ES-I3 (cell line): ENCODE results near the gene CALN1.
"Not testable (repeated sequence)": the region's sequence is repeated elsewhere in the genome, so short reads cannot be mapped to it uniquely, and the experiment has no call there.

ENCODE experiments used
- H3K36me3 ChIP-seq: 2 replicates; pipeline ENCODE4 v1.6.1; 2013; ENCODE audit warnings: mild to moderate bottlenecking, low read length, control low read depth, moderate library complexity; ENCODE audit not compliant: insufficient read depth
- H3K4me1 ChIP-seq: 2 replicates; pipeline ENCODE4 v1.6.1; 2013; ENCODE audit warnings: mild to moderate bottlenecking, control low read depth, low read length; ENCODE audit not compliant: insufficient read depth
- H3K9ac ChIP-seq: 2 replicates; pipeline ENCODE4 v1.6.1; 2013; ENCODE audit warnings: low read depth, mild to moderate bottlenecking, low read length, moderate library complexity
- H3K9me3 ChIP-seq: 2 replicates; pipeline ENCODE4 v1.6.1; 2013; ENCODE audit warnings: mild to moderate bottlenecking, low read length, moderate library complexity; ENCODE audit not compliant: control insufficient read depth, insufficient read depth

The CALN1 gene

DNA sequence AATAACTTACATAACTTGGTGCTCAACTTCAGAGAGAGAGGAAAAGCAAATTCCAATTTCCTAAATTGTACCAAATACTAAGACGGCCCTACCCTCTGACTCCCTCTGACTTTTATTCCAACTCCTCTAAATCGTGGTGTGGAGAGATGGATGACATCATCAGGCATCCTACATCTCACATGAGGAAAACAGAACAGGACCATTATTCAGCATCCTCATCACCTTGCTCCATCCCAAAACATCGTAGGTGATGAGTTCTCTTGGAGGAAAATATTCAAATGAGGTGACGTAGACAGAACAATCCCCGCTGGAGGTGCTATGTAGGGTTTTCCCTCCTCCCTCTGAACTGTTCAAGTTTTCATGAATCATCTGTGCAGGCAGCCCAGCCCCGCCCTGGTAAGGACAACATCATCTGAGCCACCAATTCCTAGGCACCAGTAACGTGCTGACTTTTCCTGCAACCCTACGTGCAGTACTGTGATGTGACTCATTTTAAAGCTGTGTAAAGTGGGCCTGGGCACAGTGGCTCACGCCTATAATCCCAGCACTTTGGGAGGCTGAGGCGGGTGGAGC, 167.2 kb downstream of the CALN1 start:
- no peaks in the 10 kb centered on the region for H3K9me3 ChIP-seq
- peaks cover 4% of the 10 kb centered on the region; the same call in 1 of the 2 replicates for H3K4me1 ChIP-seq

DNA sequence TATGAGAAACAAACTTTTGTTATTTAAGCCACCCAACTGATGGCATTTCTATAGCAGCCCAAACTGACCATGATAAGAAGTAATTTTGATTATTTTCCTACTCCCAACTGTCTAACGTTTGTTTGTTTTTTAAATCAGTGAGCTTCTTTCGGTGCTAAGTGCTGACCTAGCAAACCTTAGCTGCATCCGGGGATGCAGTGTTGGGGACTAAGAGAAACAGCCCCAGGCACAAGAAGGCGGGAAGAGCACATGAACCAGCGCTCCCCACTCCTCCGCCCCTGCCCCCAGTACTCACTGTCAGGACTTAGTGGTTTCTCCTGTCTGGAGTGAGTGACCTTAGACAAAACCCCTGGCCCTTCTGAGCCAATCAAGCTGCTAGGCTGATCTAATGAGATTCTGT, 168.8 kb downstream of the CALN1 start:
- no peaks in the 10 kb centered on the region for H3K9me3 ChIP-seq

More for the DNA sequence above, 167.2 kb downstream of the CALN1 start:
- Histone ChIP-seq H3K9ac (no peak overlapping the region), H3K36me3 (no peaks in the 10 kb centered on the region)

DNA sequence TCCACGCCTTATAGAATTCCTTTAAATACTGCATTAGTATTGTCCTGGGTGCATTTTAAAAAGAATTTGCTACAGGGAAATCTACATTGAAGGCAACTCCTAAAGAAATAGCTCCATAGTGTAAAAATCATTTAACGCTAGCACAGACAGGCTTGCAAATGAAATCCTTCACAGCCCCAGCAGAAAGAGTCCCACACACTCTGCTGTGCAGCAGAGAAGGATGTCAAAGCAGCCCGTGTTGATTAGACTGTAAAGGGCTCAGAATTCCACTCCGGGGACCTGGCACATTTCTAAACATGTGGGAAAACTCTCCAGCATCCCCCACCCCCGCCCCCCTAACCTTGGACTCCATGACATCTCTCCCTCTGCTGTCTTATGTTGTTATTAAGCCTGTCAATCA, 176.8 kb downstream of the CALN1 start:
- H3K4me1 ChIP-seq = no peaks in the 10 kb centered on the region
- H3K9me3 ChIP-seq = no peaks in the 10 kb centered on the region

More for the DNA sequence above, 168.8 kb downstream of the CALN1 start:
- Histone ChIP-seq H3K9ac (no peak overlapping the region), H3K4me1 (peaks cover 4% of the 10 kb centered on the region; the same call in 1 of the 2 replicates), H3K36me3 (no peaks in the 10 kb centered on the region)

DNA sequence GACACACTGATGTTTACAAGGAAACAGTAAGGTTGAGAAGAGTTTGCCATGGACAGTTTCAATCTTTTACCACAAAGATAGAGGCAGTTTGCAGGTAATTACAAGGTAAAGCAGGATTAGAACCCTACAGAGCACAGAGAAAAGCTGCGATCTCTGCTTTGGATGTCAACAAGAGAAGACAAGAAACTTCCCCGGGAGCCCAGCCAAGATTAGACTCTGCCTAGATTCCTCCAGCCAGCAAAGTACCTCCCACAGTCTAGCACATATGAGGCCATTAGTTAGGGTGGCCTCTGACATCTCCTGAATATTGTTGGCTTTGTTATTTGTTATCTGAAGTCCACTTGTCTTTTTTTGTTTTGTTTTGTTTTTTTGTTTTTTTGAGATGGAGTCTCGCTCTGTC, 178.1 kb downstream of the CALN1 start:
- Histone ChIP-seq H3K9me3 (no peaks in the 10 kb centered on the region), H3K9ac (no peak overlapping the region), H3K4me1 (no peaks in the 10 kb centered on the region), H3K36me3 (no peaks in the 10 kb centered on the region)

More for the DNA sequence above, 176.8 kb downstream of the CALN1 start:
- Histone ChIP-seq H3K36me3 (no peaks in the 10 kb centered on the region), H3K9ac (no peak overlapping the region)

DNA sequence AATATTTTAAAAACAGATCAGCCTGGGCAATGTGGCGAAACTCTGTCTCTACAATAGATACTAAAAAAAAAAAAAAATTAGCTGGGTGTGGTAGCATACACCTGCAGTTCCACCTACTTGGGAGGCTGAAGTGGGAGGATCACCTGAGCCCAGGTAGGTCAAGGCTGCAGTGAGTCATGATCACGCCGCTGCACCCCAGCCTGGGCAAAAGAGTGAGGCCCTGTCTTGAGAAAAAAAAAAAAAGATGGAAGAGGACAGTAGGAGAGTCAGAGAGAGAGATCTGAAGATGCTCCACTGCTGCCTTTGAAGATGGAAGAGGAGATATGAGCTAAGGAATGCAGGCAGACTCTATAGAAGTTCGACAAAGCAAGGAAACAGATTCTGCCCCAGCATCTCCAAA, 181.9 kb downstream of the CALN1 start:
- Histone ChIP-seq H3K4me1 (no peaks in the 10 kb centered on the region), H3K36me3 (no peaks in the 10 kb centered on the region), H3K9ac (no peak overlapping the region), H3K9me3 (no peaks in the 10 kb centered on the region; the same call in 1 of the 2 replicates)

DNA sequence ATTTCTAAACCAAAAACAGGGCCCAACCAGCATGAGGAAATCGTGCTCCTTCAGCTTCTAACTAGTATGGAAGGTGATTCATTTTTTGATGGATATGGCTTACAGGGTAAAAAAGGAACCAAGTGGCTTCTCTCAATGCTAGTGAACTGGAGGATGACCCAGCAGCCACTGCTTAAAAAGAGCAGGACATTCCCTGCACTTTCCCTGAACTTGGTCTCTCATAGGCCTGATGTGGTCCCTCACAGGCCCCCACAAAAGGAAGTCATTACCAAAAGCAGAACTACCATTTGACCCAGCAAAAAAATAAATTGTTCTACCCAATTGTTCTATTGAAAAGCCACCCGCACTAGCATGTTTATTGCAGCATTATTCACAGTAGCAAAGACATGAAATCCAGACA, 188.8 kb downstream of the CALN1 start:
- H3K36me3 ChIP-seq = no peaks in the 10 kb centered on the region
- H3K9me3 ChIP-seq = no peaks in the 10 kb centered on the region; the same call in 1 of the 2 replicates
- no peak overlapping the region for H3K9ac ChIP-seq
- H3K4me1 ChIP-seq = no peaks in the 10 kb centered on the region

DNA sequence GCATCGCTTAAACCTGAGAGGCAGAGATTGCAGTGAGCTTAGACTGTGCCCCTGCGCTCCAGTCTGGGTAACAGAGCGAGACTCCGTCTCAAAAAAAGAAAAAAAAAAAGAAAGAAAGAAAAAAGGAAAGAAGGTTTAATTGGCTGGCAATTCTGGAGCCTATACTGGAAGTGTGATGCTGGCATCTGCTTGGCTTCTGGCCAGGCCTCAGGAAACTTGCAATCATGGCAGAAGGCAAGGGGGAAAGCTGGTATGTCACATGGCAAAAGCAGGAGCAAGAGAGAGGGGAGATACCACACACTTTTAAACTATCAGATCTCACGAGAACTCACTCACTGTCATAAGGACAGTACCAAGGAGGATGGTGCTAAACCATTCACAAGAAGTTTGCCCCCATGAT, 190.0 kb downstream of the CALN1 start:
- Histone ChIP-seq H3K36me3 (no peaks in the 10 kb centered on the region), H3K4me1 (no peaks in the 10 kb centered on the region)

DNA sequence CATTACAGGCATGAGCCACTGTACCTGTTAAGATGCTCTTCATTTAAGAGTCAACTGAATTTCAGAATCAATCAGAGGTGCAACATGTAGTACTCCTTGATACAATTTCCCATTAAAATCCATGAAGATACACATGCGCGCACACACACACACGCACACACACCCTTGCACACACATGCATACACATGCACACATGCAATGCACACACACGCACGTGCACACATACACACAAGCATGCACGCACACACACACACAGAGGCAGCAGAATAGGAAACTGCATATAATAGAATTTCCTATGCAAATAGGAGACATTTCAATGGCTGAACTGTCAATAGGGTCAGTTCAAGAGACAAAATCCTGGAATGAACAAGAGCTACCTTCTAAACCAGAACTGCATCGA, 192.6 kb downstream of the CALN1 start:
- no peaks in the 10 kb centered on the region for H3K9me3 ChIP-seq

More for the DNA sequence above, 190.0 kb downstream of the CALN1 start:
- no peaks in the 10 kb centered on the region; the same call in 1 of the 2 replicates for H3K9me3 ChIP-seq
- no peak overlapping the region for H3K9ac ChIP-seq

DNA sequence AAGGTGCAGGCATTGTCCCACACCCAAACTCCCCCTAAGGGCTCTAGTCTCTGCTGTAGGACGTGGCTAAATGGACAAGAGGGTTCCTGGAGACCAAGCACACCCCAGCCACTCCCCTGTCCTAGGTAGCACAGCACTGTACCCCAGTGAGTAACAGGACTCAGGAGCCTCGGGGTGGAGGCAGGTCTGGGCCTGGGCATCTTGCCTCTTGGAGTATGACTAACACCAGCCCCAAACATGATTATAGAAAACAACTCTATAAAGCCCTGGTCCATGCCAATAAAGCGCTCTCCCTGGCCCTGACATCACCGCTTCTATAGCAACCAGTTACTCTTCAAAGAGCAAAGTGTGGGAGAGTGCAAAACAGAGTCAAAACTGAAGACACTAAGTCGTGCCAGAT, 195.0 kb downstream of the CALN1 start:
- Histone ChIP-seq H3K4me1 (no peaks in the 10 kb centered on the region), H3K9ac (no peak overlapping the region), H3K36me3 (no peaks in the 10 kb centered on the region), H3K9me3 (no peaks in the 10 kb centered on the region)

More for the DNA sequence above, 192.6 kb downstream of the CALN1 start:
- H3K9ac ChIP-seq = no peak overlapping the region
- H3K4me1 ChIP-seq = no peaks in the 10 kb centered on the region
- H3K36me3 ChIP-seq = no peaks in the 10 kb centered on the region

DNA sequence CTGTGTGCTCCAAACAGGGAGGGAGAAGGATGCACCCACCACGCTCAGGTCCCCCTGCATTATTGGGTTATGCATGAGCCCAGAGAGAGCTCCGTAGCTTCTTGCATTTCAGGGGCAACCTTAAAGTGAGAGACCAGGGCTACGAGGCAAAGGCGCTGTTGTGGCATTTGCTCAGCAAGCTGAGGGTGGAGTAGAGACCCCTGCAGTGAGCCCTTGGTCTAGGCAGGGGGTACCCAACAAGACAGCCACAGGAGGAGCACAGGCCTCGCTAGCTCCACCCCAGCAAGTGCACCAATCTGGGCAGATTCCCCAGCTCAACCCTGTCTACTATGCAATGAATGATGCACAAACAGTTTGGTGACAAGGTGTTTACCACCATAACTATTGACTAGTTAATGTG, 198.4 kb downstream of the CALN1 start:
- Histone ChIP-seq H3K9ac (no peak overlapping the region), H3K36me3 (no peaks in the 10 kb centered on the region), H3K4me1 (no peaks in the 10 kb centered on the region; the same call in 1 of the 2 replicates), H3K9me3 (no peaks in the 10 kb centered on the region)

DNA sequence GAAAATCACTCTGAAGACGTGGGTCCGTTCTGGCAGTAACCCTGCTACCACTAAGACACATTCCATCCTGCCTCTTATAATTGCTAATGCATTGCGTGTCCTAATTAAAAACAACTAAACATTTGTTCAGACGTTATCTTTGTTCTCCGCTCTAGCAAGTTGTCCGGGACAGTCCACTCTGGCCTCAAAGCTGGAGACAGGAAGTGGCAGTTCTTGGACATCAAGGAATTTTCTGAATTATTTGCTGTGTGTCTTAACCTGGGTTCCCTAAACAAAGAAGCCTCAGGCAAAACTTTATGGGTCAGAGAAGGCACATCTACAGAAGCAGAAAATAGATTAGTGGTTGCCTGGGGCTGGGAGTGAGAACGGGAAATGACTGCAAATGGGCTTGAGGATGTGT, 199.1 kb downstream of the CALN1 start:
- Histone ChIP-seq H3K9me3 (no peaks in the 10 kb centered on the region), H3K36me3 (no peaks in the 10 kb centered on the region), H3K9ac (no peak overlapping the region), H3K4me1 (no peaks in the 10 kb centered on the region; the same call in 1 of the 2 replicates)

DNA sequence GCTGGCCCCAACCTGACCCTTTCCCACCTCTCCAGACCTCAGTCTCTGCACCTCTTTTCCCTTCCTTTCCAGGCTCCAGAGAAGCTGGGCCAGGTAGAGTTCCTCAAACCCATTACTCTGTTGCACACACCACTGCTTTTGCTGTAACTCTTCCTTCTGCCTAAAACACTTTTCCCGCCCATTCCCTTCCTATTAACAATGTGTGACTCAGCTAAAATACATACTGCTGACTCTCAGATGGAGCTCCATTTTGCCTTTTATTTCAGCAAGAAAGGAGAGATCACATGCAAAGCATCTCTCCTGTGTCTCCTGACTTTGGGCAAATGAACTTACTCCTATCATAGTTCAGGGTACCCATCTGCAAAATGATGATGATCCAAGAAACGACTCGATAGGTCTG, 201.0 kb downstream of the CALN1 start:
- Histone ChIP-seq H3K36me3 (no peaks in the 10 kb centered on the region), H3K9ac (no peak overlapping the region), H3K4me1 (no peaks in the 10 kb centered on the region; the same call in 1 of the 2 replicates), H3K9me3 (no peaks in the 10 kb centered on the region)

DNA sequence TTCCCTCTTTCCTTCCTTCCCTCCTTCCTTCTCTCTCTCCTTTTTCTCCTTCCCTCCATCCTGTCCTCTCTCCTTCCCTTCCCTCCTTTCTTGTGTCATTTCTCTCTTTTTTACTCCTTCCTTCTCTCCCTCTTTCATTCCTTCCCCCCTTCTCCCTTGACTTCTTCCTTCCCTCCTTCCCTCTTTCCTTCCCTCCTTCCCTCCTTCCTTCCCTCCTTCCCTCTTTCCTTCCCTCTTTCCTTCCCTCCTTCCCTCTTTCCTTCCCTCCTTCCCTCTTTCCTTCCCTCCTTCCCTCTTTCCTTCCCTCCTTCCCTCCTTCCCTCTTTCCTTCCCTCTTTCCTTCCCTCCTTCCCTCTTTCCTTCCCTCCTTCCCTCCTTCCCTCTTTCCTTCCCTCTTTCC, 203.1 kb downstream of the CALN1 start:
- not testable (repeated sequence) for H3K9me3 ChIP-seq, H3K36me3 ChIP-seq, H3K4me1 ChIP-seq, H3K9ac ChIP-seq

DNA sequence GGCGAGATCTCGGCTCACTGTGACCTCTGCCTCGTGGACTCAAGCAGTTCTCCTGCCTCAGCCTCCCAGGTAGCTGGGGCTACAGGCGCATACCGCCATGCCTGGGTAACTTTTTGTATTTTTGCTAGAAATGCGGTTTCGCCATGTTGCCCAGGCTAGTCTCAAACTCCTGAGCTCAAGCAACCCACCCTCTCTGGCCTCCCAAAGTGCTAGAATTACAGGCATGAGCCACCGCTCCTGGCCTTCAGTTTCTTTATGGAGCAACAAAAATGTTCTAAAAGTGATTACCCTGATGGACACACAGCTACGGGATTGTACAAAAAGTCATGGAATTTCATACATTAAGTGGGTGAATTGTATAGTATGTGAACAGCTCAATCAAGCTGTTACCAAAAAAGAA, 216.0 kb downstream of the CALN1 start:
- Histone ChIP-seq H3K4me1 (no peaks in the 10 kb centered on the region), H3K36me3 (no peaks in the 10 kb centered on the region), H3K9ac (no peak overlapping the region), H3K9me3 (no peaks in the 10 kb centered on the region; the same call in 1 of the 2 replicates)

DNA sequence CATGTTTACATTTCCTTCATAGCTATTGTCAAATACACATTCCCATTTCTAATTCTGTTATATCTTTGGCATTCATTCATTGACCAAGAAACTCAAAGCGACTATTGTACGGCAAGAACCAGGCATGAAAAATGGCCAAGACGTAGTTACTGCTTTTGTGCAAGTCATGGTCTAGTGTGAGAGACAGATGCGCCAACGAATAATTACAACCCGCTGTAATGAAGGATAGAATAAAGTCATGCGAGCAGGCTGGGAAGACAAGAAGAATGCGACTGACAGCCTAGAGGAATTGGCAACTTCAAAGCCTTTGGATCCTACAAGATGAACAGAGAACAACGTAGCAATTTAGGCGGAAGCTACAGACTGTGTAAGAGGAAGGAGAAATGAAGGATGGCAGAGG, 221.2 kb downstream of the CALN1 start:
- no peaks in the 10 kb centered on the region for H3K4me1 ChIP-seq
- H3K36me3 ChIP-seq = no peaks in the 10 kb centered on the region
- no peaks in the 10 kb centered on the region; the same call in 1 of the 2 replicates for H3K9me3 ChIP-seq
- H3K9ac ChIP-seq = no peak overlapping the region
